Ectodermal cell (in vitro differentiated cells): ENCODE measurements around the gene MTRF1L.

Source experiments
- H3K27ac ChIP-seq: 2 replicates; pipeline ENCODE4 v1.7.0; 2013; ENCODE audit warnings: mild to moderate bottlenecking, low read depth, low read length; ENCODE audit not compliant: insufficient read depth, poor library complexity, severe bottlenecking
- H3K27me3 ChIP-seq: 2 replicates; pipeline ENCODE4 v1.7.0; 2013; ENCODE audit warnings: mild to moderate bottlenecking, low read length; ENCODE audit not compliant: insufficient read depth, control insufficient read depth, poor library complexity, severe bottlenecking
- H3K36me3 ChIP-seq: one replicate; pipeline ENCODE4 v1.7.0; 2013; ENCODE audit warnings: low read length; ENCODE audit not compliant: control insufficient read depth, insufficient read depth
- H3K4me1 ChIP-seq: one replicate; pipeline ENCODE4 v1.7.0; 2013; ENCODE audit warnings: low read length; ENCODE audit not compliant: control insufficient read depth, insufficient read depth
- H3K4me3 ChIP-seq: 2 replicates; pipeline ENCODE4 v1.7.0; 2013; ENCODE audit warnings: low read depth, low read length, control low read depth; ENCODE audit not compliant: insufficient read depth
- H3K9me3 ChIP-seq: 2 replicates; pipeline ENCODE4 v1.7.0; 2013; ENCODE audit warnings: mild to moderate bottlenecking, low read length, moderate library complexity; ENCODE audit not compliant: control insufficient read depth
- whole genome bisulfite sequencing, 2 experiments: methylation state at CpG; one replicate each; pipeline ENCODE4 v1.1.7; 2013; ENCODE audit warnings: missing lambda C conversion rate in 2 of 2; 5-methylcytosine and 5-hydroxymethylcytosine counted together

The MTRF1L gene

DNA sequence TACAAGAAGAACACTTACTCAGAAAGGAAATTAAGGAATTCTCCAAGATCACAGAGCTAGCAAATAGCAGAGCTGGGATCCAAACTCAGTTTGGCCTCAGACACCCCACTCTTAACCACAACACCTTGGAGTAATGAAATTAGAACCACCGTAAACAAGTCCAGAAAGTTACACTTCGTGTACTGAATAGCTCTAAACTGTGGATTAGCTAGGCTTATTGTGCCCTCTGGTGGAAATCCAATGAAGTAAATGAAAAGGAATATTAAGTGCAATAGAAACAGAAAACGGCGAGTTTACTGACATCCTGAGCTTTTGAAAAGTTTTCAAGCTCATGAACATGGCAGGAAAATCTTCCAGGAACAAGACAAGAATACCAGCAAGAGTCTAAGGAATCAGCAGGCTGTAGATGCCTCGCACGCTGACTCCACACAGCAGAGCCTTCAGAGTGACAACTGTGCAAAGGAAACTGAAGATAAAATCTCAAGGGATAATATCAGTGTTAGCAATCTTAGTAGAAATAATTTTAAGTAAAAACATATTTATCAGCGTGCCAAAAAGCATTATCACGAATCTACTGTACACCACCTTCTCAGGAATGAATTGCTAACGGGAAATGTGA, 54.2 kb downstream of the MTRF1L start:
- H3K4me1 ChIP-seq = no peaks in the 10 kb centered on the region

DNA sequence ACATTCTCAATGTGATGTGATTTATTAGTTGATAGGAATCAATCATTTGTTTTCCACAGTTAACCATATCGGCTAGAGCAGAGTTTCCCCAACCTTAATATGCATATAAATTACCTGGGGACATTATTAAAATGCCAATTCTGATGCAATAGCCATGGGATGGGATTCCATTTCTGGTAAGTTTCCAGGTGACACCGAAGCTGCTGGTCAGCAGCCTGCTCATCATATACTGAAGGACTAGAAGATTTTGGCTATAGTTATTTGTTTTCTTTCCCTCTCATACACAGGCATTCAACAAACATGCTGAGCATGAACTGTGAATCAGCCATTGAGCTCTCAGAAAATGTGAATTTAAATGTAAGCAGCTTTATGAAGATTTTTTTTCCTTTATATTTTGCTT, 55.5 kb downstream of the MTRF1L start:
- no peaks in the 10 kb centered on the region for H3K36me3 ChIP-seq
- WGBS, 2 experiments = 79 to 100% methylated on average over 1 to 2 of the region's 2 CpGs
- H3K27me3 ChIP-seq = no peaks in the 10 kb centered on the region
- no peaks in the 10 kb centered on the region for H3K9me3 ChIP-seq
- H3K4me1 ChIP-seq = no peaks in the 10 kb centered on the region
- no peak overlapping the region for H3K27ac ChIP-seq
- no peak overlapping the region for H3K4me3 ChIP-seq

More for the DNA sequence above, 54.2 kb downstream of the MTRF1L start:
- 67 to 70% methylated on average over 9 of the region's 9 CpGs for WGBS, 2 experiments
- no peaks in the 10 kb centered on the region for H3K36me3 ChIP-seq
- H3K4me3 ChIP-seq = no peak overlapping the region
- H3K9me3 ChIP-seq = no peaks in the 10 kb centered on the region
- no peak overlapping the region for H3K27ac ChIP-seq
- no peaks in the 10 kb centered on the region for H3K27me3 ChIP-seq

DNA sequence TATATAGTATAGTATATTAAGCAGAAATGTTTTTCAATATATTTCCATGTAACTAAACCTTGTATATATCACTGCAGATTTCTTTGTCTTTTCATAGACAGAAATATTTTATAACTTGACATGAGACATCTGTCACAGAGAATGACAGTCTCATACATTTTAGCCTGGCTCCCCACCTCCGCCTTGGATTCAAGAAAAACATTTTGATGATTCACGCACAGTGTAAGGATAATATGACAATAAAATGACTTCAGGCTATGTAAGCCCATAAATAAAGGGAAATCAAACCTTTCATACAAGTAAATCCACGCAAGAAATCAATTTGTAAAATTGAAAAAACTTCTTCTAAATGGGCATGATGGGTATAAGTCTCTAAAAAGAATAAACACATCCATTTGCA, 56.0 kb downstream of the MTRF1L start:
- H3K36me3 ChIP-seq = no peaks in the 10 kb centered on the region
- H3K9me3 ChIP-seq = no peaks in the 10 kb centered on the region
- no peak overlapping the region for H3K27ac ChIP-seq

DNA sequence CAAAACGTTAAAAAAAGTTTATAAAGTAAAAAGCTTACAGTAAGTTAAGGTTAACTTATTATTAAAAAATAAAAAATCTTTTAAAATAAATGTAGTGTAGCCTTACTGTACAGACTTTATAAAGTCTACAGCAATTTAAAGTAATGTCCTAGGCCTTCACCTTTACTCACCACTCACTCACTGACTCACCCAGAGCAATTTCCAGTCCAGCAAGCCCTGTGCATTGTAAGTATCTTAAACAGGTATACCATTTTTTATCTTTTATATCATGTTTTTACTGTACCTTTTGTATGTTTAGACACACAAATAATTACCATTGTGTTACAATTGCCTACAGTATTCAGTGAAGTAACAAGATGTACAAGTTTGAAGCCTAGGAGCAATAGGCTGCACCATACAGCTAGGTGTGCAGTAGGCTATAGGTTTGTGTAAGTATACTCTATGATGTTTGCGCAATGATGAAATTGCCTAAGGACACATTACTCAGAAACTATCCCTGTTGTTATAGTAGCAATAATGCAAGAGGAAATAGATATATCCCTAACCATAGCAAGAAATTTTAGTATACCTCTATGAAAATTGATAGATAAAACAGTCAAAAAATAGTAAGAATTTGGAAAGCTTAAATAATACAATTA, 59.1 kb downstream of the MTRF1L start:
- WGBS, 2 experiments = no CpG with 5 or more reads among the region's 2 CpGs
- no peaks in the 10 kb centered on the region for H3K4me1 ChIP-seq
- H3K27me3 ChIP-seq = no peaks in the 10 kb centered on the region
- no peak overlapping the region for H3K27ac ChIP-seq
- H3K9me3 ChIP-seq = no peaks in the 10 kb centered on the region
- H3K36me3 ChIP-seq = no peaks in the 10 kb centered on the region
- no peak overlapping the region for H3K4me3 ChIP-seq

More for the DNA sequence above, 56.0 kb downstream of the MTRF1L start:
- Histone ChIP-seq H3K27me3 (no peaks in the 10 kb centered on the region), H3K4me1 (no peaks in the 10 kb centered on the region), H3K4me3 (no peak overlapping the region)
- 95 to 100% methylated on average over 1 to 2 of the region's 3 CpGs for WGBS, 2 experiments

DNA sequence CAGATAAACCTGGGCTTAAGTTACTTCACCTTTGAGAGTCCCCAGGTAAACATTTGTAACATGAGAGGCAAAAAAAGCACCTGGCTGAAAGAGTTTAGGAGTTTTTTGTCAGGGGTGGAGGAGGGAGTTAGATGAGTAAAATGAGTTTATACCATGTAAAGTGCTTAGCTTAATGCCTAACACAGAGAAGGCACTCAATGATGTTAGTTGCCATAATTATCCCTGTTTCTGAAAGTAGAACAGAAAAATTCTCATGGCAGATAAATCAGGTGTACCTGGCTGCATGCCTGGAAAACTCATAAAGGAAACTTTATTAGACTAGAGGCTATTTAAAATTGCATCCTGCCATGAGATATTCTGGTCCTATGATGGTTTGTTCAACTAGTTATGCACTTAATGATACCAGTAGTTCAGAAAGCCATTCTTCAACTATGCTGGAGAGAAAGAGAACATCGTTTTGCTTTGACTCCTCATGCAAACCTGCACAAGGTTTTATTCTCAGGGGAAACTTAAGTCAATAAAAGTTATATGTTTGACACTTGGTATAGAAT, 60.1 kb downstream of the MTRF1L start:
- WGBS, 2 experiments = 75 to 100% methylated on average over 1 of the region's 1 CpG
- Histone ChIP-seq H3K4me1 (no peaks in the 10 kb centered on the region), H3K4me3 (no peak overlapping the region), H3K9me3 (no peaks in the 10 kb centered on the region), H3K36me3 (no peaks in the 10 kb centered on the region), H3K27ac (no peak overlapping the region), H3K27me3 (no peaks in the 10 kb centered on the region)

DNA sequence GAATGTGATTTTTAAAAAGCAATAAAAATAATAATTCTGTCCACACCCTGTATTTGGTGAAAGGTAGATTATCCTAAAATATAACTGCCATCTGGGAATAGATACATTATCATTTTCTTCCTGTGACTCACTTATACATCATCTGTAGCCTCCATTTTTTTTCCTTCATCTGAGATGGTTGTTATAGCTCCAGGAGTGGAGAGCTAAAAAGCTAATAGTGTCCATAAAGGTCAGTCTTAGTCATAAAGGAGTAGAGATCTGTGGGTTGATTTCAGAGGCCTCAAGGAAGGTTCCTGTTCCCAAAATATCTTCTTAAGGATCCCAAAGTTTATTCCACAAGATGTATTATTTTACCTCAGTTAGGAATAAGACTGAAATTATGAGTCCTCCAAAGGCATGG, 60.8 kb downstream of the MTRF1L start:
- no peak overlapping the region for H3K4me3 ChIP-seq
- H3K4me1 ChIP-seq = no peaks in the 10 kb centered on the region
- H3K27ac ChIP-seq = no peak overlapping the region

More for the DNA sequence above, 60.8 kb downstream of the MTRF1L start:
- H3K27me3 ChIP-seq = no peaks in the 10 kb centered on the region
- no peaks in the 10 kb centered on the region for H3K36me3 ChIP-seq
- no peaks in the 10 kb centered on the region for H3K9me3 ChIP-seq
